Measurements from ENCODE around the gene LYPLAL1. TPM values are rescaled to one million over a fixed set of nuclear protein-coding genes. Genes with fewer than 3 reads are reported as not detected.

Gene LYPLAL1
- total and polyA plus RNA-seq, 3 donors from 2014 or later = 20.8 to 33.8 (median 26.5) TPM

DNA sequence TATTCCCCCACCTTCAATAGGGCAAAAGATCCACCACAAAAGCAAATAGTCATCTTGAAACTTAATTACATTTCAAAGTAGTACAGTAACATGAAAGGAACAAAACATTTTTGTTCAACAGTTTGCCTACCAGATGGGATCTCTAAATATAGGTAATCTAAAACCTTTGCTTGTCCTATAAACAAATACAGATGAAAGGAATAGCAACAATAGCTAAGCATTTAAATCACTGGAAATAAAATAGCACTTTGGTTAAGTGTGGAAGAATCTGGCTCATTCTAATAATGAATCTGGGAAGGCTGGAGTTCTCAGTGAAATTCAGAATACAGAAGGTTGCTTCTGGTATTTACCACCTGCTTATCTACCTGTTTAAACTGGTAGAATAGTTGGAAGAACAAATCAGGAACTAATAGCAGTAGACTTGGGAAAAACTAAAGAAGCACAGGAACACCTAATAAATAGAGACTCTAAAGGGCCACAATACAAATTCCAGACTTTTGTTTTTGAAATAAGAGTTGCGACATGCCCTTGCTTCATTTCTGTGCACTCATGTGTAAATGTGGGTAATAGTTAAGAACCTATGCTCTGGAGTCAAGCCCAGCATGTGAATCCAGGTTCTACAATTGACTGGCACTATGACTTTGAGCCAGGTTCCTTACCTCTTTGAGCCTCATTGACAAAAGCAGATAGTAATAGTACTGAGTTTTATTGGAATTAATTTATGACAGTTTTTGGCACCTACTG lies 2.3 kb upstream of the LYPLAL1 start:
- Histone ChIP-seq H3K36me3 (ENCODE audit: low read depth, missing control alignments) (no peaks in the 10 kb centered on the region), H3K27me3 (no peaks in the 10 kb centered on the region), H3K9me3 (no peaks in the 10 kb centered on the region), H3K27ac (no peak overlapping the region), H3K4me1 (peaks cover 6% of the 10 kb centered on the region), H3K4me3 (no peak overlapping the region)
- 100% methylated on average over 1 of the region's 1 CpG for WGBS, 2 donors
- intact Hi-C loops (cut with DNase I; ENCODE audit: low total_unique reads) = no loop called here
- TF ChIP-seq POLR2A (IDR thresholded peaks at IDR 0.05) = no peak
- TF ChIP-seq, protein P1, sequence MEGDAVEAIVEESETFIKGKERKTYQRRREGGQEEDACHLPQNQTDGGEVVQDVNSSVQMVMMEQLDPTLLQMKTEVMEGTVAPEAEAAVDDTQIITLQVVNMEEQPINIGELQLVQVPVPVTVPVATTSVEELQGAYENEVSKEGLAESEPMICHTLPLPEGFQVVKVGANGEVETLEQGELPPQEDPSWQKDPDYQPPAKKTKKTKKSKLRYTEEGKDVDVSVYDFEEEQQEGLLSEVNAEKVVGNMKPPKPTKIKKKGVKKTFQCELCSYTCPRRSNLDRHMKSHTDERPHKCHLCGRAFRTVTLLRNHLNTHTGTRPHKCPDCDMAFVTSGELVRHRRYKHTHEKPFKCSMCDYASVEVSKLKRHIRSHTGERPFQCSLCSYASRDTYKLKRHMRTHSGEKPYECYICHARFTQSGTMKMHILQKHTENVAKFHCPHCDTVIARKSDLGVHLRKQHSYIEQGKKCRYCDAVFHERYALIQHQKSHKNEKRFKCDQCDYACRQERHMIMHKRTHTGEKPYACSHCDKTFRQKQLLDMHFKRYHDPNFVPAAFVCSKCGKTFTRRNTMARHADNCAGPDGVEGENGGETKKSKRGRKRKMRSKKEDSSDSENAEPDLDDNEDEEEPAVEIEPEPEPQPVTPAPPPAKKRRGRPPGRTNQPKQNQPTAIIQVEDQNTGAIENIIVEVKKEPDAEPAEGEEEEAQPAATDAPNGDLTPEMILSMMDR (IDR thresholded peaks at IDR 0.05) = no peak
- no peak for DNase-seq

DNA sequence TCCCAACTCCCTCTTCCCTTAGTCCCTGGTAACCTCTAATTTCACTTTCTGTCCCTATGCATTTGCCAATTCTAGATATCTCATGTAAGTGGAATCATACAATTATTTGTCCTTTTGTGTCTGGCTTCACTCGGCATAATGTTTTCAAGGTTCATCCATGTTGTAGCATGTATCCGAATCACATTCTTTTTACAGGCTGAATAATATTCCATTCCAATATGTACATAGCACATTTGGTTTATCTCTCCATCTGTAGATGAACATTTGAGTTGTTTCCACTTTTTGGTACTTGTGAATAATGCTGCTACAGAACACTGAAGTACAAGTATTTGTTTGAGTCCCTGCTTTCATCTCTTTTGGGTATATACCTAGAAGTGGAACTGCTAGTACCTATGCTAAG lies 857 bp upstream of the LYPLAL1 start:
- no peak for DNase-seq
- Histone ChIP-seq H3K4me1 (peaks cover 9% of the 10 kb centered on the region), H3K36me3 (ENCODE audit: low read depth, missing control alignments) (no peaks in the 10 kb centered on the region), H3K9me3 (no peaks in the 10 kb centered on the region), H3K27me3 (no peaks in the 10 kb centered on the region), H3K4me3 (no peak overlapping the region), H3K27ac (peak overlapping the region in 1 of 2 donors; percentile 97)
- TF ChIP-seq POLR2A (IDR thresholded peaks at IDR 0.05) = no peak
- TF ChIP-seq, protein P1 (IDR thresholded peaks at IDR 0.05) = no peak
- WGBS, 2 donors = 88 to 91% methylated on average over 2 of the region's 2 CpGs
- intact Hi-C loops (cut with DNase I; ENCODE audit: low total_unique reads) = no loop called here

DNA sequence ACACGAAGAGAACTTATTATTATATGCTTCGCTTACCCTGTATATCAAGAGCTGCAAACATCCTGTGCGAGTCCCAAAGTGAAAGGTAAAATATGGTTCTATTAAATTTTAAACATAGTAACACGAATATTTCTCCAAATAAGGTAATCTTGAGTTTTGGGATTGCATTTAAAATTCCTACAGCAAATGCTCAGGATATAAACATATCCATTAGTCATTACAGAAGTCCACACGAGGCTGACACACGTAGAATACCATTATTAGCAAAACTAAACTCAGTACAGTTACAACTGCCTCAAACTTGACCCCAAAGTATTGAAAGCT lies 282 bp upstream of the LYPLAL1 start:
- H3K4me1 ChIP-seq = peaks cover 9% of the 10 kb centered on the region
- 16 to 32% methylated on average over 6 of the region's 6 CpGs for WGBS, 2 donors

DNA sequence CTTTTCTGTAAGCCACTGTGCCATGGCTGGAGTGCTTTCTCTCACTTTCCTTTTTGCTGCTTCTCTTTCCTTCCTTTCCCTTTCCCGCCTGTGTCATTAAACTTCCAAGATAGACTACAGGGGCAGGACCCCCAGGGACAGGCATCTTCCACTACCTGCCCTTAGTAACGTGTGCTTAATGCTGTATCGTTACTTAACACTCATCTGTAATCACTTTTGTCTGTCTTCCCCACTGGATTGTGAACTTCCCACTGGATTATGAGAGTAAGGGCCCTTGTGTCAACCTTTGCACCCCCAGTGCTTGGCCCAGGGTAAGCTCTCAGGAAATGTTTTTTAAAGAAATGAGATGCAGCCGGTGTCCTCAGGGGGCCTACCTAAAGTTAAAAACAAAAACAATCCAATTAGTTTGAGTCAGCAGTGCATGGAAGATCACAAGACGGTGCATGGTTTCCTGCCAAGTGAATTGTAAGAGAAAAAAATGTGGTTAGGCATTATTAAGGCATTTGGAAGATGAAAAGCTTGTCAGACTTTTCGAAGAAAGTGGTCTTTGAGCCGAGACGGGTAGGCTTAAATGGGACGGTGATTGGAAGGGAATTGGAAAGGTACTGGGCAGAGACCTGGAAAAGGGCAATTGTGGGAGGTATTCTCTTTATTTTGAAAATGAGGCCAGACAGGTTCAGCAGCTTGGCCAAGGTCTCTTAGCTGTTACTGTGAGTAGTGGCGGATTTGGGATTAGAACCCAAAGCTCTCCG lies 958 bp downstream of the LYPLAL1 start:
- Histone ChIP-seq H3K27me3 (no peaks in the 10 kb centered on the region), H3K27ac (peak overlapping the region; percentile 92 to 97), H3K36me3 (ENCODE audit: low read depth, missing control alignments) (no peaks in the 10 kb centered on the region), H3K9me3 (no peaks in the 10 kb centered on the region), H3K4me1 (peaks cover 9% of the 10 kb centered on the region), H3K4me3 (peak overlapping the region; percentile 86 to 88)
- no peak for TF ChIP-seq POLR2A (IDR thresholded peaks at IDR 0.05)
- TF ChIP-seq, protein P1 (IDR thresholded peaks at IDR 0.05) = no peak
- intact Hi-C loops (cut with DNase I; ENCODE audit: low total_unique reads) = no loop called here
- 17 to 22% methylated on average over 11 of the region's 11 CpGs for WGBS, 2 donors
- DNase-seq = peak; percentile 52

More for the DNA sequence above, 282 bp upstream of the LYPLAL1 start:
- no peak for DNase-seq
- H3K27me3 ChIP-seq = no peaks in the 10 kb centered on the region
- TF ChIP-seq, protein P1 (IDR thresholded peaks at IDR 0.05) = no peak
- no peaks in the 10 kb centered on the region for H3K36me3 ChIP-seq (ENCODE audit: low read depth, missing control alignments)
- peak overlapping the region; percentile 86 to 88 for H3K4me3 ChIP-seq
- intact Hi-C loops (cut with DNase I; ENCODE audit: low total_unique reads) = no loop called here
- peak overlapping the region; percentile 92 to 97 for H3K27ac ChIP-seq
- H3K9me3 ChIP-seq = no peaks in the 10 kb centered on the region
